Stimulated activated CD8-positive, alpha-beta memory T cell treated with anti-CD3 and anti-CD28 coated beads, Interleukin-4, amount 100 ng/mL, for 48 hours (primary cell): ENCODE data around the gene FHAD1.
"Not testable (repeated sequence)": the region's sequence is repeated elsewhere in the genome, so short reads cannot be mapped to it uniquely, and the experiment has no call there.

Source experiments
- DNase-seq: peaks from one replicate; pipeline ENCODE4 v3.0.0-alpha.2; 2020

FHAD1 gene

DNA sequence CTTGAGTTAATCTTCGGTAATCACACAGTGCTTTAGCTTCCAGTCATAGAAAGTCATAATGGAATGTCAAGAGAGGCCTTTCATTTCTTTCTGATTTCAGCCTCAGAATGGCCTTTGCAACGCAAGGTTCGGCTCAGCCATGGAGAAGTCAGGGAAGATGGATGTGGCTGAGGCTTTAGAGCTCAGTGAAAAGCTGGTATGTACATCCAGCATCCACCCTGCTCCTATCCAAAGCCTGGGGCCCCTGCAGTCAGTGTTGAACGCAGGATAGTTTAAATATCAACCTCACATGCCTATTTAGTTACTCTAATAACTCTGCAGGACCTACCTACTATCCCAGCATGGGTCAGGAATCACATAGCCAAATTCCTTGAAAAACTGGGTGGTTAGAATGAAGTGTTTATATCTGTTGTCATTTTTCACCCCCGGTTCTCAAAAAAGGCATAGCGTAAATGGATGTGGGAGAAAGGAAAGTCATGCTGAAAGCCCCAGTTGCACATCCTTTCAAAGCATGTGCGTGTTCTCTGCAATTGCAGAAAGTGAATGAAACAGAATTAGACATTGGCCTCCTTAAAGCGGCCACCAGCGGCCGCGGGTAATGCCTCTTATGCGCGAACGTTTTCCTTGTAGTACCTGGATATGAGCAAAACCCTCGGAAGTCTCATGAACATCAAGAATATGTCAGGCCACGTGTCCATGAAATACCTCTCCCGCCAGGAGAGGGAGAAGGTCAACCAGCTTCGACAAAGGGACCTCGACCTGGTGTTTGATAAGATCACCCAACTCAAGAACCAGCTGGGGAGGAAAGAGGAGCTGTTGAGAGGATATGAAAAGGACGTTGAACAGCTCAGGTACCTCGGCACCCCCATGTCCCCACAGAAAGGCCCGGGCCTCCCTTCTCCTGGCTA lies 133.8 kb downstream of the FHAD1 start:
- no peak for DNase-seq

DNA sequence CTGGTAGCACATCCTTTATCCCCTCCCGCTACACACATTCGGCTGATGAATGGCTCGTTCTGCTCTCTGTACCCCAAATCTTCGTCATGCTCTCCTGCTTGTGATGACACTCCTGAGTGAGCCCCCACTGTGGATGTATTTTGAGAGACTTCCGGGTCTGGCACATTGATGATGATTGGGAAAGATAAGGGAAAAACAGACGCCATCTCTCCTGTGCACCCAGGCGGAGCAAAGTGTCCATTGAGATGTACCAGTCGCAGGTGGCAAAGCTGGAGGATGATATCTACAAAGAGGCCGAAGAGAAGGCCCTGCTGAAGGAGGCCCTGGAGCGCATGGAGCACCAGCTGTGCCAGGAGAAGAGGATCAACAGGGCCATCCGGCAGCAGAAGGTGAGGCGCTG lies 134.8 kb downstream of the FHAD1 start:
- DNase-seq = no peak

DNA sequence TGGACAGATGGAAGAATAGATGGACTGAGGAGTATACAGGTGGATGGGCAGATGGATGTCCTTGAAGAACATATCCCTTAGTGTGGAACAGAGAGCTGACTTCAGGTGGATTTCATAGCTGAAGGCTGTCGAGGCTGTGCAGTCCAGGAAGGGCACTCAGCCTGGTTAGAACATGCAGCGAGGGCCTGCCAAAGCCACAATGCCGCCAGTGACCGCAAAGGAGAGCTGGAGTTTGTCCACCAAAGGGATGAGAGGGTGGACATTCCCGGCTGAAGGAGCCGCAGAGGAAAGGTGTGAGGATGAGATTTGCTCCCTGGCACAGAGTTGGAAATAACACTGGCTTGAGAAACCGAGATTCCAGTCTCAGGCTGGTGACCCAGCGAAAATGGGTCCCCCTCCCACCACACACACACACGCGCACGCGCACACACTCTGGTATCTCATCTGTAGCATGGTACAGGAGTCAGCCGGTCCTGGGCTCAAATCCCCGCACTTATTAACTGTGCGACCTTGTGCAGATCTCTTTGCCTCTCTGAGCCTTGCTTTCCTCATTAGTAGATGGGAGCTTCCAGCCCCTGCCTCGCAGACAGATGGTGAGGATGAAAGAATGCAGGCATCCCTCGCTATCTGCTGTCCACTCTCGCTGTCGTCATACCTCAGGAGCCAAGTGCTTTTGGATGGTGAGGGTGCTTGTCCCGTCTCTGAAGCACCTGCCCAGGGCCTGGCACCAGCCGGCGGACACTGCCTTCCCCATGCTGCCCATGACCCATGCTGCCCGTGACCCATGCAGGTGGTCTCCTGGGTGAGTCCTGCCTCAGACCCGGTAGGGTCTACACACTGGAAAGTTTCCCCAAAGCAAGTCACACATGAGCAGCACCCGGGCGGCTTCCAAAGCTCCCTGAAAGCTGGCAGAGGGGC lies 135.8 kb downstream of the FHAD1 start:
- DNase-seq = no peak

DNA sequence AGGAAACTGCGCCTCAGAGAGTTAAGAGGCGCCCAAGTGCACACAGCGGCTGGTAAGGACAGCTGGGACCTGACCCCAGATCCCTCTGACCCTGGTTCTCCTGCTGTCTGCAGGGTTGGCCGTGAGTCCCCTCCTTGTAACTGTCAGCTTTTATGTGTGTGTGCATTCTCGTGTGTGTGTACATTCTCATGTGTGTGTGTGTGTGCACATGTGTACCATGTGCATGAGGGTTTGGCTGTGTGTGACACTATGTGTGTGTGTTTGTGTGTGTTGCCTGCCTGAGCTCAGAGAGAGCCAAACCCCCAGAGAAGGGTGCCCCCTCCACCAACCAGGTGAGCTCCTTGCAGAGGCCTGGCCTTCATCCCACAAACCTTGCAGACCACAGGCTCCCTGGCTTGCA lies 136.8 kb downstream of the FHAD1 start:
- DNase-seq = no peak

DNA sequence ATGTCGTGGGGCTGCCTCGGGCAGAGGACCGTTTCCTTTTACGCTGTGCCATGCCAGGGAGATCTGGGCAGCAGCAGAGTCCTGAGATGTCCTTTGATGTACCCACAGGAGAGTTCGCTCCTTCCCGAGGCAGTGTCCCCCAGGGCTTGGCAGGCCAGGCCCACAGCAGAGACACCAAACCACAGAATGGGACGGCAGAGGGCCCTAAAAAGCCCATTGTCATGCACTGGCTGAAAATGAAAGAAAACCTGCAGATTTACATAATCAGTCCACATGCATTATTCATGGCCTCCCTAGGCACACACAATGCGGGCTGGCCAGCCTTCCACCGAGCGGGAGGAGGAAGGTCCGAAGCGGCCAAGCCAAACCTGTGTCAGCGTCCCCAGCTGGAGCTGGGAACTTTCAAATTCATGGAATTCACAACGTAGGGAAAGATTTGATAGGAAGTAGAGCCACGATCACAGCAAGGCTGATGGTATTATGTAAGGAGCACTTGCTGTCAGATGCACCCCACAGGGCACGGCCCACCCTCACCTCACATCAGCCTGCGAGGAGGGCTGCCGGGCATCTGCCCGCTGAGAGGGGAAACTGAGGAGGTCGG lies 137.4 kb downstream of the FHAD1 start:
- no peak for DNase-seq

DNA sequence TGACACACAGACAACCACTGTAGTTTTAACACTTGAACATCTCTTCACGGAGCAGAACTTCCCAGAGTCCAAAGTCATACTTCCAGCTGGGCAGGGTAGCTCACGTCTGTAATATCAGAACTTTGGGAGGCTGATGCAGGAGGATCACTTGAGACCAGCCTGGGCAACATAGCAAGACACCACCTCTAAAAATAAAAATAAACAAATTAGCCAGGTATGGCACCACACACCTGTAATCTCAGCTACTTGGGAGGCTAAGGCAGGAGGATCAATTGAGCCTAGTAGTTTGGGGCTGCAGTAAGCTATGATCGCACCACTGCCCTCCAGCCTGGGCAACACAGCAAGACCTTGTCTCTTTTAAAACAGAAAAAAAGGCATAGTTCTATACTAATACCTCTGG lies 138.4 kb downstream of the FHAD1 start:
- DNase-seq = no peak

DNA sequence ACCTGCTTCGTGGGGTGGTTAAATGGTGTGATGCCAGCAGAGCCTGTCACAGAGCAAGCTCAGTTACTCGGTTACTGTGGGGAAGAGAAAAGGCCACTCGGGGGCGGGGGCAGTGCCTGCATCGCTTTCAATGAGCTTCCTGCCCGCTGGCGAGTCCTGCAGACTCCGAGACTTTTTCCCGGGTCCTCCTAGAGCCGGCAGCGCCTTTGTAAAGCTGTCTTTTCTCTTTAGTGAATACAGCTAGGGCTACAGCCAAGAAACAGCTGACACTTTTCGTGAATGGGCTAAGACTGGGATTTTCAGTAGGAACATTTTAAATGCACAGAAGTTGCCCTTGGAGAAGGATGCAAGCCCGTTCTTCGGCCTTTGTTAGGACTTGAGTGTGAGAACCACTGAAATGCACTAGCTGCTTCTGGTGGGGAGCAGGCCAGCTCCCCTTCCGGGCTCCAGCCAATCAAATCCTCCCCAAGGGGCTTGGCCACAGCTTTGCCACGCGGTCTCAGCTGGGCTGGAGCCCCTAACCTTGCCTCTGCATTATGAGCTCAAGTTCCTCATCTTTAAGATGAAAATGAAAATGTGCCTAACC lies 139.2 kb downstream of the FHAD1 start:
- DNase-seq = peak; percentile 41

DNA sequence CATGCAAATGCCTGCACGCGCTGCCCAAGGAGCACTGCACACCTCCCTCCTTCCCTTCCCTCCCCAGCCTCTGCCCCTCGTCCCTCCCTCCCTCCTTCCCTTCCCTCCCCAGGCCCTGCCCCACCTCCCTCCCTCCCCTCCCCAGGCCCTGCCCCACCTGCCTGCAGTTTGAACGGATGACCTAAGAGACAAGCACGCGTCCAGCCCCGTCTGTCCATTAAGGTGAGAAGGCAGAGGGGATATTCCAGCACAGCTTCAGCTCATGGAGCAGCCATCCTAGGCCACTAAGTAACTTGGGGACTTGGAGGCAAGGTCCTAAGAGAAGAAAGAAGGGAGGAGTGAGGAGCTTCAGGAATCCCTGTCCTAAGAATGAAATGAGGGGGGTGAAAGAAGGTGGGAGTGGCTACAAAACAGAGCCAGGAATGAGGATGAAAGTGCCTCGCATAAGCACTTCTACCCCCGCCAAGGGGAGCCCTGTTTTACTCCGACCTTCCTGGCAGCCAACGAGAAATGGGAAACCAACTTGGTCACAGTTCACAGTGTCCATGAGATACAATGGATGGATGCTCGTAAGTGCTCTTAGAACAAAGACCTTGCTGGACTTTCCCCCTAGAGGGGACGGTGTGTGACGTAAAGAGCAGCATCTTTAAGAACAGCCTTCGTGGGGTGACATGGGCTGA lies 141.3 kb downstream of the FHAD1 start:
- DNase-seq = no peak

DNA sequence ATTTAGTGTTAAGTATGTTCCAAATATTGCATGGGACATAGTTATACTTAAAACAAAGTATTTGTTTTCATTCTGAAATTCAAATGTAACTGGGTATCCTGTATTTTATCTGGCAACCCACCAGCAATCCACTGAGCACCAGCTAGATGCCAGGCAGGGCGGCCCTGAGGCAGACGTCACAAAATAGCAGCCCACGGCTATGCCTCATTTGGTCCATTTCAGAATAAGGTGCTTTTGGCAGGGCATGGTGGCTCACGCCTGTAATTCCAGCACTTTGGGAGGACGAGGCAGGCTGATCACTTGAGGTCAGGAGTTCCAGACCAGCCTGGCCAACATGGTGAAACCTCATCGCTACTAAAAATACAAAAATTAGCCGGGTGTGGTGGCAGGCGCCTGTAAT lies 142.8 kb downstream of the FHAD1 start:
- DNase-seq = not testable (repeated sequence)

DNA sequence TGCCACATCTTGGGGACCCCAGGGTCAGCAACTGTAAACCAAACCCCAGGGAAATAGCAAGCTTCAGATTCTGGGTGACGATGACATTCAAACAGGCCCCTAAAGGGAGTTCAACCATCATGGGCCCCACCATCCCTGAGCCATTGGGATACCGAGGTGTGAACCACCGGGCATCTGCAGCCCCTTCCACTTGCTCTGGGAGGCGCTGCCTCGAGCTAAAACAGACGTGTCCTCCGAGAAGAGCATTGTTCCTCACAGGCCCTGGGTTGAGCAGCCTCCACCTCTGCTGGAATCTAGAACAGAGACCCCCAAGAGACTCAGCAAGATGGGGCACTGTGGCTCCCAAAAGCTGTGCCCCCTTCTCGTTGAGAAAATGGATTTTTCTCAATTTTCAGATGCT lies 143.6 kb downstream of the FHAD1 start:
- DNase-seq = no peak

DNA sequence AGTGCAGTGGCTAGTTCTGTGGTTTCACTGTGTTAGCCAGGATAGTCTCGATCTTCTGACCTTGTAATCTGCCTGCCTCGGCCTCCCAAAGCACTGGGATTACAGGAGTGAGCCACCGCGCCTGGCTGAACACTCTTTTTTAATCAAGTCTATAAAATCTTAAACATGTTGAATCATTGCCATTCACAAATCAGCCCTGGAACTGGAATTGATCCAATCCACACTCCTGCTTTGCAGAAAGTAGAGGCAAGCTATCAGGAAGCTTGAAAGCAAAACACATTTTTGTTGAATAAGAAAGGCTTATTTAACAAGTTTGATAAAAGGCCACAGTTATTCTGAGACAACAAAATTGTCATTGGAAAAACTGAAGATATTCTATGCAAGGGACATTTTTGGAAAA lies 144.3 kb downstream of the FHAD1 start:
- DNase-seq = no peak

DNA sequence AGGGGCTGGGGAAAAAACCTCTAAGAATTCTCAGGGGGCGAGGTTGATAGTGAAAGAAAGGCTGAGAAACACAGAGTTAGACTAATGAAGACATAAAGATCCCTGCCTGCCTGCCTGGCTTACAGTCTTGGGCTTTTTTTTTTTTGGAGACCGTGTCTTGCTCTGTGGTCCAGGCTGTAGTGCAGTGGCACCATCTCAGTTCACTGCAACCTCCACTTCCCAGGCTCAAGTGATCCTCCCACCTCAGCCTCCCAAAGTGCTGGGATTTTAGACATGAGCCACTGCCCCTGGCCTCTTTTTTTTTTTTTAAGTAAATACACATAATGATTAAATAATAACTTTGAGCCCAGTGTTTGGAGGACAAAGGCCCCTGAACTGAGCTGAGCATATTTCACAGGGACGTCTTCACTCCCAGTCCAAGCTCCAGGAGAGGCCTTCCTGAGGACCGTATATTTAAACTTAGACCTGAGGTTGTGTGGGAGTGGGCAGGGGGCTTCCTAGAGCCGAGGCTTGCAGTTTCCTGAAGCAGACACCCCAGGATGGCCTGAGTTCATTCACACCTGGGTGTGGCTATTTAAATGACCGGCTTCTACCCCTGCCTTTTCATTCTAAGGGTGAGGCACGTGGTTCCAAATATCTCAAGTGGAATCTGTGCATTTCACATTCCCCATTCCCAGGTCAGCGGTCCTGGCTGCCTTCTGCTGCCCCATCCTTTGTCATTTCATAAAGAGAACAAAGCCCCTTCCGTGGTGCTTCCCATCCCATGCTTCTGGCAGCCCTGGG lies 146.6 kb downstream of the FHAD1 start:
- DNase-seq = no peak

DNA sequence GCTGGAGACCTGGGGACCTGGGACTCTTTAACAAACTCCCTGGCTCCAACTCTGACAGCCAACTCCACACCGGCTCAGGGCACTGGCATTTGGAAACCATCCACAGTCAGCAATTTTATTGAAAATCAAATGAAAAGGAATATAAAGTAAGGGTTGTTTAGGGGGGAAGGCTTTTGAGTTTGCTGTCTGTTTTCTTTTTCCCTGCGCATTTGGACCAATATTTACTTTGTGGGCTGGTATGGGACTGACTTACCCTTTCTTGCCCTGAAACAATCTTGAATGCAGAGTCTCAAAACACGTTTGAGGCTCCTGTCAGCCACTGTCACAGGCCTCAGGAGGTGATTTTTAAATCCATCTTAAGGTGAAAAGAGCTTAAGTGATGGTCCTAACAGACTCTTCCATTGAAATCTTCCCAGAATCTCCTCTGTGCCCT lies 147.3 kb downstream of the FHAD1 start:
- no peak for DNase-seq

DNA sequence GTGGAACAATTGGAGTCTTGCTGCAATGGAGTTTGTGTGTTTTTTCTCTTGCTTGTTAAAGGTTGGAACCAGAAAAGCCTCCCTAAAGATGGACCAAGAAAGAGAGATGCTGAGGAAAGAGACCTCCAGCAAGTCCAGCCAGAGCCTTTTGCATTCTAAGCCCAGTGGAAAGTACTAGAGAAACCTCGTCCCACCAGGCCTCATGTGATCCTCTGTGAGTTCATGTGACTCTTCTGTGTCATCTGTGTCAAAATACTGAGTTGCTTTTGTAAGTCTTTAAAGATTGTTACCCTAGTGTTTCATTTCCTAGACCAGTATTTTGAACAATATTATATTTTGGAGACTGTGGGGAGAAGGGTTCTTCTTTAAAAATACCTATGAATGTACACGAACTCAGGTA lies 150.2 kb downstream of the FHAD1 start:
- DNase-seq = no peak

DNA sequence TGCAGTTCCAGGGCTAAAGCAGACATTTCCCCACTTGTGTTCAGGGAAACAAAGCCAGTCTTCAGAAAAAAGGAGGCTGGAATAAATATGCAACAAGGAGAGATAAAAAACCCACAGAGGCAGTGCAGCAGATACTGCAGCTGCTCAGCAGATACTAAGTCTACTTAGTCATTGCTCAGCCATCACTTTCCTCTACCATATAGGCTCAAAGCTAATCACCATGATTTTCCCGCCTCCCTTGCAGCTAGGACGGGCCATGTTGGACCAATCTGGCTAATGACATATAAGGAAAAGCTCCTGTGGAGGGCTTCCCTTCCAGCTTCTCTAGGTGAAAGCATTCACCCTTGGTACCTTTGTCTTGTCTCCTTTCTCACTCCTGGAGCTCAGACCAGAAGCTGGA lies 152.7 kb downstream of the FHAD1 start:
- DNase-seq = no peak

DNA sequence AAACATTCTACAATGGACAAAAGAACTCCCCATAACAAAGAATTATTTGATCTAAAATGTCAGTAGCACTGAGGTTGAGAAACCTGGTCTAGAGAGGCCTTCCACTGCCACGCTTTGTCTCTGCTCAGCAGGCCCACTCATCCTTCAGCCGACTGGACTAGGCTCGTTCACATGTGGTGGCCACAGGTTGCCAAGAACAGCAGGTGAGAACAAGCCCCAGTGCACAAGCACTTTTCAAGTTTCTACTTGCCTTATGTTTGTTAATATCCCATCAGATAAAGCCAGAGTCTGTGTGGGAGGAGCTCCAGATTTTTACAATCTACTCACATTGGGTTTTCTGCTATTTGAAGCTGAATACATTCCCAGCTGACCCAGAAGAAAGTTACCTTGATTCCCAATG lies 153.6 kb downstream of the FHAD1 start:
- no peak for DNase-seq

DNA sequence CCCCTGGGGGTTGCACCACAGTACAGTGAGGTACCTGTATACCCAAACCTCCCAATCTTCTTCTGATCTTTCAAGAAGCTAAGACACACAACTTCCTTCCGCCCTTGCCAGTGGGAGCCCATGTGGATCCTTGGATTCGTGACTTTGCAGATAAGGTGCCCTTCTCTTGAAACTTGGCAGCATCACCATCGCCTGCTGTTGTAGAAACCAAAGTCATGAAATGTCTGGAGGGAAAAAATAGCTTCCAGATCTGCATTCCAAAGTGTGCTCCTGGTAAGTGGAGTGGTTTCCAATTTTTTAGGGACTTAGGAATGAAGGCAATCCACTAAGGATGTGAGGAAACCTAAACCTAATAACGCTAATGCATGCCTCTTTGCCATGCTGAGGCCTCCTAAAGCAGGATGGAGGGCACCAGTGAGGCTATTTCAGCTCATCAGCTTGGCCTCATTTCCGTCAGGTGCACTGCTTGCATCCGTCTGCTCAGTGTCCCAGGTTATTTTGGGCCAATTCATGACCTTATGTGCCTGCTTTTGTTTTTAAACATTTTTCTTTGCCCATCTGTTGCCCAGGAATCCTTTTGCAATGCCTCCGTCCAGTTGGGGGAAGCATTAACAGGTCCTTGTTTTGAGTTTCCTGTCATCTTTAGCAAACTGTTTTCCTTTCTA lies 154.5 kb downstream of the FHAD1 start:
- DNase-seq = no peak

DNA sequence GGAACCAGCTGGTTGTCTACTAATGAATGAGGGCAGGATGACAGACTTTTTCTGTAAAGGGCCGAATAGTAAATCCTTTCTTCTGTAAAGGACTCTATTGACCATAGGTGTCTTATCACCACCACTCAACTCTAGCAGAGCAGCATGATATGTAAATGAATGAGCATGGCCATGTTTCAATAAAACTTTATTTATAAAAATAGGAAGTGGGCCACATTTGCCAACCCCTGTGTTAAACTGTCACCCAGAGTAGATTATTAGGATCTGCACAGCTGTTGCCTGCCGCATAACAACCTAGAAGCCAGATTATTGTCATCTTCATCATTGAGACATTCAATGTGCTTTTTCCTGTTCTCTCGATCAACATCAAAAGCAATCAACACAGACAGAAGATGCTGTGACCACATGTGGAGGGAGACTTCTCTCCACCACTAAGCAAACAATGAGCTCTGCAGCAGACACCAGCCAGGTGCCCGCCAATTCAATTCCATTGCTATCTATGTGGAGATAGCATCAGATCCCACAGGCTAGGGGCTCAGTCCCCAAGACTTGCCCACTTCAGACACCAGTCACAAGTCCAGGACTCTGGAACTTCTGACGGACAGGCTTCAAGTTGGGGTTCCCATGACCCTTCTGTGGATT lies 155.9 kb downstream of the FHAD1 start:
- no peak for DNase-seq

DNA sequence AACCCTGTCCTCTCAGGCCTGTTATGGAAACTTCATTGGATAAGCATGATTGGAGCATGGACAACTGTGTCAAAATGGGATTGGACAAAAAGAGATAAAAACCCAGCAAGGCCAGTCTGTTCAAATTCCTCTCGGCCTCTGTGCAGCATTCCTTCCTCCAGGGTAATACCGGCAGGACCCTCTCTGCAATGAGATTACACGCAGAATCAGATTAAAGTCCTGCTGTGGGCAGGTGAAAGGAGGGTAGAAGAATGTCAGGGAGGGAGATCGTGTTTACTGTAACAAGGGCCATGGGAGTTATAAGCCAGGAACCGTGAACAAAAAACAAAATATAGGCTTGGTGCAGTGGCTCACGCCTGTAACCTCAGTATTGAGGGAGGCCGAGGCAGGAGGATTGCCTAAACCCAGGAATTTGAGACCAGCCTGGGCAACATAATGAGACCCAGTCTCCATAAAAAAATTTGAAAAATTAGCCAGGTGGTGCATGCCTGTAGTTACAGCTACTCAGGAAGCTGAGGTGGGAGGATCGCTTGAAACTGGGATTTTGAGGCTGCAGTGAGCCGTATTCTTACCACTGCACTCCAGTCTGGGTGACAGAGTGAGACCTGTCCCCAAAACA lies 157.0 kb downstream of the FHAD1 start:
- DNase-seq = no peak
